ENCODE measurements around the gene RIPOR3.
A peak's percentile ranks its signal among the peaks of the same experiment; 100 is the strongest.

Gene RIPOR3

DNA sequence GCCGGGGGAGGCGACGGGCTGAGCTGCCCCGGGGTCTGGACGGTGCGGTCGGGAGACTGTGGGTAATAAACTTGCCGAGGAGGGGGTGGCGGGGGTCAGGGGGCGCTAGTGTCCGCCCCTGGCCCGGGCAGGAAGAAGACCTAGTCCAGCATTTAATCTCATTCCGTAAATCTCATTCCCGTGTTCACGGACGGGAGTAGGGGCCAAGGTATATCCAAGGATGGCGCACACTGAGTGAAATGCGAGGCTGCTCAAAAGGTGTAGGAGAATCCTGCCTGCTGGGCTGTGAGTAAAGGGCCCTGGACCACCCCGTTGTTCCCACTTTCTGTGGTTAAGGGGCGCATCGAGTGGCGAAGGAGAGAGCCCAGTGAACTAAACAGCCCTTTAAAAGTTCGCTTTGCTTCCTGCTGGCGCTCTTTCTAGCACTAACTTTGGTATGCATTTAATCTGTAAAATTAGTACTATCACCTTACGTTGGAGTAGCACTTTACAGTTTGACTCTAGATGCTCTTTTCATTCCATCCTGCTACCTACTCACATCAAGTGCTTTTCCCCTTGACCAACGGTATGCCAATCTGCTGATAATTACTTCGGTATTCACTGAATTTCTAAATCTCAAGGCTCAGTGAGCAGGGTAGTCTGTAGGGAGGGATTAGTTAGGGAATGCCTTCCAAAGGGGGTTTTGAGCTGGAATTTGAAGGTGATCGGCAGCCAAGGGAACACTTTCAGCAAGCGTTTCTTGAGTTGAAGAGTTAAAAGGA, 40.8 kb upstream of the RIPOR3 start:
- peak overlapping the region; percentile 98 for H3K4me3 ChIP-seq (ENCODE audit: low read length)
- DNase-seq (ENCODE audit: low read depth): no peak
- TF ChIP-seq, protein P1, sequence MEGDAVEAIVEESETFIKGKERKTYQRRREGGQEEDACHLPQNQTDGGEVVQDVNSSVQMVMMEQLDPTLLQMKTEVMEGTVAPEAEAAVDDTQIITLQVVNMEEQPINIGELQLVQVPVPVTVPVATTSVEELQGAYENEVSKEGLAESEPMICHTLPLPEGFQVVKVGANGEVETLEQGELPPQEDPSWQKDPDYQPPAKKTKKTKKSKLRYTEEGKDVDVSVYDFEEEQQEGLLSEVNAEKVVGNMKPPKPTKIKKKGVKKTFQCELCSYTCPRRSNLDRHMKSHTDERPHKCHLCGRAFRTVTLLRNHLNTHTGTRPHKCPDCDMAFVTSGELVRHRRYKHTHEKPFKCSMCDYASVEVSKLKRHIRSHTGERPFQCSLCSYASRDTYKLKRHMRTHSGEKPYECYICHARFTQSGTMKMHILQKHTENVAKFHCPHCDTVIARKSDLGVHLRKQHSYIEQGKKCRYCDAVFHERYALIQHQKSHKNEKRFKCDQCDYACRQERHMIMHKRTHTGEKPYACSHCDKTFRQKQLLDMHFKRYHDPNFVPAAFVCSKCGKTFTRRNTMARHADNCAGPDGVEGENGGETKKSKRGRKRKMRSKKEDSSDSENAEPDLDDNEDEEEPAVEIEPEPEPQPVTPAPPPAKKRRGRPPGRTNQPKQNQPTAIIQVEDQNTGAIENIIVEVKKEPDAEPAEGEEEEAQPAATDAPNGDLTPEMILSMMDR (conservative IDR thresholded peaks at IDR 0.05; ENCODE audit: low read depth, low read length): no peak

DNA sequence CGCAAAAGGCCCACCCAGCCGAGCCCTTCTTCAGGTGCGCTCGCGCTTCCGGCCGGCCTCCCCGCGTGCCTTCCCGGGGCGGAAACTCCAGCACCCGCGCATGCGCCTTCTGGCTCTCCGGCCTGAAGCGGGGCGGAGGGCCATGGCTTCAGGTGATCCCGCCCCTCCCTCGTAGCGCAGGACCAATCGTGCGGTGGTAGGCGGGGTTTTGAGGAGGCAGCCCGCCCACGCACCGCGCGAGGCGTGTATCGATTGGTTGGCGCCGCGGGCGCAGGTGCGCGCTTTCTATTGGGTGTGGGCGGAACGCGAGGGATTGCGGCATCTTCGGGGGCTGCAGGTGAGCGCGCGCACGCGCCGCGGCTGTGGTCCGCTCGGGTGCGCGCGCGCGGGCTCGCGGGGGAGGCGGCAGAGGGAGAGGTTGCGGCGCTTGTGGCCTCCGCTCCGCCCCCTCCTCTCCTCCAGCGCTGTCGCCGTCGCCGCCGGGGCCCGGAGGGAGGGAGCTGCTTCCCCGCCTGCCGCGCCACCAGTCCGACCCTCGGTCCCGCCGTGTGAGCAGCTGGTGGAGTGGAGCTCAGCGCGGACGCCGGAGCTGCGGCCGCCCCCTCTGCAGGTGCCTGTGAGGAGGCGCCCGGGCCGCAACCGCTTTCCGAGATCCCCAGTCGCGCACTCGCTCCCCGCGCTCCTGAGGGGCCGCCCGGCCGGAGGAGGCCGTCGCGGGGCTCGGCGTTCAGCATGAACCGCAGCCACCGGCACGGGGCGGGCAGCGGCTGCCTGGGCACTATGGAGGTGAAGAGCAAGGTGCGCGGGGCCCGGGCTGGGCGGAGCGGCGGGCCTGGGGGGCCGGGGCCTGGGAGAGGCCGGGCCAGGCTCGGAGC, 40.0 kb upstream of the RIPOR3 start, which contains the start of gene PARD6B:
TSS of gene PARD6B (plus strand) at position 526 of the 875 bp plus-strand sequence. CDS start at position 733, 207 bp downstream.
- TF ChIP-seq, protein P1 (conservative IDR thresholded peaks at IDR 0.05; ENCODE audit: low read depth, low read length): no peak
- H3K4me3 ChIP-seq (ENCODE audit: low read length): peak within 1 kb of the TSS; percentile 98
- DNase-seq (ENCODE audit: low read depth): peak; percentile 96

DNA sequence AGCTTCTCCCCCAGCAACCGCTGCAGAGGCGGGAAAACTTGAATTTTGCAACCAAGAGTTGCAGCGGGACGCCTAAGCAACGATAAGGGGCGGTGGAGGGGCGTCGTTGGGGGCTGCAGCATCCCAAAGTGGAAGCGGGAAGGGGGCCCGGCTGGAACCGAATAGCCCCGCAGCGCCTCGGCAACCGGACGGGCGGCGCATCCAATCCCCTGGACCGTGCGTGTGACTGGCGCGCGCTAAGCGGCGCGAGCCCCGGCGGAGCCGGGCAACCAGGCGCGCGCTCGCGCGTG, 39.4 kb upstream of the RIPOR3 start:
- TF ChIP-seq, protein P1 (conservative IDR thresholded peaks at IDR 0.05; ENCODE audit: low read depth, low read length): no peak
- peak overlapping the region; percentile 57 for H3K4me3 ChIP-seq (ENCODE audit: low read length)

DNA sequence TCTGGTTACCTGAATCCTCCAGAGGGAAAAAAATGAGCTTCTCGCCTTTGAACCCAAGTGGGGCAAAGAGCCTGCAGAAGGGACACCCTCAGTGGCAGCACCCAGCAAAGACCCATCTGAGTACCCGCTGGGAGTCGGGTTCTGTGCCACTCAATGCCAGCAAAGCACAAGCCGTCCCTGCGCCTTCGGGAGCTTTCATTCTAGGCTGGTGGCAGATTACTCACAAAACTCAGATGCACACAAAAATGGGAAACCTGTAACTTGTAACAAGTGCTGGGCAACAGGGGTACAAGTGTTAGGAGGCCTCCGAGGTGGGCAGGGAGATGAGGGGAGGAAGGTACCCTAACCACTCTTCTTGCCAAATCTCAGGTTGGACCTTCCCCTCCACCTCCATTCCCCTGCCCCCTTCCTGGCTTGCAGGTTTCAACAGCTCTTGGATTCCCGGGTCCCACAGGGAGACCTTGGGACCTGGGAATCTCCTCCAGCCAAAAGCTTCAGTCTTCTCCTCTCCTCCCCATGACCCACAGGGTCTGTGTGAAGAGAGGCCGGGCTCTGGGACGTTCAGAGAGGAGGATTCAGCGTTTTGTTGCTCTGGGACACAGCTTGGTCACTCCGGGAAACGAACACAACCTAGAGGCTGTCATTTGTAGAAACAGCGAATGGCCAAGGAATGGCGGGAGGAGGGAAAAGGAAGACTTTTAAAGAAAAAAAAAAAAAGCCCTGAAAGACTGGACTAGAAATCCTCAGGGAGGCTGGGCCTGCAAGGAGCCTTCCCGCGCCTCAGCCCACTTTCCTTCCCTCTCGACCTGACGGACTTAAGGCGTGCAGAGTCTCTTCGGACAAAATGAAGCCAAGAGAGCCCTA, 38.8 kb upstream of the RIPOR3 start:
- TF ChIP-seq, protein P1 (conservative IDR thresholded peaks at IDR 0.05; ENCODE audit: low read depth, low read length): no peak
- H3K4me3 ChIP-seq (ENCODE audit: low read length): peak overlapping the region; percentile 57
- no peak for DNase-seq (ENCODE audit: low read depth)

More for the DNA sequence above, 39.4 kb upstream of the RIPOR3 start:
- DNase-seq (ENCODE audit: low read depth): no peak

DNA sequence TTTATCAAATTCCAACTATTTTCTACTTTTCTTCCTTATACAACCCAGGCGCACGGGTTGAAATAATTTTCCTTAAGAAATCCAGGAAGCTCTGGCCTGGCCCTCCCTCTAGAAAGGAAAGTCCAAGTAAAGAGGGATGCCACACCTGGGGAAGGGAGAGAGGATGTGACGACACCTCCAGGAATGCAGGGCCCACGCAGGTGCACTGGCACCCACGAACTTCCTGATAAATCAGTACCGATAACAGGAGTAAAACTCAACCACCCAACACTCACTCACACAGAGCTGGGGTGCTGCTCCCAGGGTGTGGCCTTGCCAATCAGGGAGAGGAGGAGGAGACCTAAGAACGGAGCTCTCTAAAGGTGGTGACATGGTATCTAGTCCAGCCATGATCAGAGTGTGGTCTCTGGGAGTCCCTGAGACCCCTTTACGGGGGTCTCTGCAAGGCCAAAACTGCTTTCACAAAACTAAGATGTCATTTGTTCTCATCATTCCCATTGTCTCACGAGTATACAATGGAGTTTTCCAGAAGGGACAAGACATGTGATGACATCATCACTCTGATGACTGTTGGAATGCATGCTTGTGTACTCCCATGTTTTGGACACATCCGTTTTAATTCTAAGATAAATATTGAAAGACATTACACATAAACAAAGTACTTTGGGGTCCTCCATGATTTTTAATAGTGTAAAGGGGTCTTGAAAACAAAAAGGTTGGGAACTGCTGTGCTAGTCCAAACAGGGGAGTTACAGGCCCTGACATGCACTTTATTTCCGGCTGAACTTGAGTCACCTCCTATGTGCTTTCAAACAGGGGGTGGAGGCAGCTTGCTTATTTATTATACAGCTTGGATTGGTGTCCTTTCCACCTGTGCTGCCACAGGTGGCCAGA, 37.9 kb upstream of the RIPOR3 start:
- no peak for DNase-seq (ENCODE audit: low read depth)
- H3K4me3 ChIP-seq (ENCODE audit: low read length): no peak overlapping the region
- TF ChIP-seq, protein P1 (conservative IDR thresholded peaks at IDR 0.05; ENCODE audit: low read depth, low read length): no peak

DNA sequence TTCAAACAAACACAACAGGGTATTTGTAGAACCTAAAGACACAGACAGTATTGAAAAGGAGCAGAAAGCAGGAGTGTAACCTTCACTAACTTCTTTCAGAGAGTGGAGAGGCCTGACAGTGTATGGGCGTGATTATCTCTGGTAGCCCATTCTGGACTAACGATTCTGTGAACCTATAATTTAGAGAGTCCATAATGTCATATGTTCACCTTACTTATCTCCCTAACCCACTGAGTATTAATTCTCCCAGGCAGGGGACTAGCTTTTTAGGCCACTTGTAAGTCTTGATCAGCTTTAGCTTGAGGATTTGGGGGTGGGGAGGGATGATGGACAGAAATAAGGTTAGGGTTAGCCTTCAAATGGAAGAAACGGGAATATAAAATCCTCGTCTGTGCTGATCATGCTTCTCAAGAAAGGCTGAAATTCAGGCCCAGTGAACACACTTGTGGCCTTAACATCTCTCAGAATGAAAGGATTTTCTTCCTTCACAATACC, 37.2 kb upstream of the RIPOR3 start:
- TF ChIP-seq, protein P1 (conservative IDR thresholded peaks at IDR 0.05; ENCODE audit: low read depth, low read length): no peak
- no peak for DNase-seq (ENCODE audit: low read depth)
- H3K4me3 ChIP-seq (ENCODE audit: low read length): no peak overlapping the region

Data from retinal pigment epithelial cell (primary cell).